ENCODE data around the gene MIDN.
"Not testable (repeated sequence)": the region's sequence is repeated elsewhere in the genome, so short reads cannot be mapped to it uniquely, and the experiment has no call there.

The MIDN gene

DNA sequence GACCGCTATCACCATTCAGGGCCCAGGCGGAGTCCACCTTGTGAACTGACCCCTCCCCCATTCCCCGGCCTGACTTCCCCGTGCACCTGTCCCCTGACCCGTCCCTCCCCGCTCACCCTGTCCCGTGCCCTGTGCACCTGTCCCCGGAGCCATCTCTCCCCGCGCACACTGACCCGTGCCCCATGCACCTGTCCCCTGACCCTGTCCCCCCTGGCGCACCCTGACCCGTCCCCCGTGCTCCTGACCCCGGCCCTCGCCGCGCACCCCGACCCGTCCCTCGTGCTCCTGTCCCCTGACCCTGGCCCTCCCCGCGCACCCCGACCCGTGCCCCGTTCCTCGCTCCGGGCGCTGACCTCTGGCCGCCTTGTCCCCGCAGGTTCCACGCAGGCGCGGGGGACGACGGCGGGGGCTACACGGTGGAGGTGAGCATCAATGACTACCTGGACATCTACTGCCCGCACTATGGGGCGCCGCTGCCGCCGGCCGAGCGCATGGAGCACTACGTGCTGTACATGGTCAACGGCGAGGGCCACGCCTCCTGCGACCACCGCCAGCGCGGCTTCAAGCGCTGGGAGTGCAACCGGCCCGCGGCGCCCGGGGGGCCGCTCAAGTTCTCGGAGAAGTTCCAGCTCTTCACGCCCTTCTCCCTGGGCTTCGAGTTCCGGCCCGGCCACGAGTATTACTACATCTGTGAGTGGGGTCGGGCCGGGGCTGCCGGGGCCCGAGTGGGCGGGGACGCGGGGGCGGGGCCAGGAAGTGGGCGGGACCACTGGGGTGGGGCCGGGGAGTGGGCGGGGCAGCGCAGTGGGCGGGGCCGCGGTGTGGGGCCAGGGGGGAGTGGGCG is 47.0 kb downstream of the MIDN start:
- DNase-seq, result no peak

DNA sequence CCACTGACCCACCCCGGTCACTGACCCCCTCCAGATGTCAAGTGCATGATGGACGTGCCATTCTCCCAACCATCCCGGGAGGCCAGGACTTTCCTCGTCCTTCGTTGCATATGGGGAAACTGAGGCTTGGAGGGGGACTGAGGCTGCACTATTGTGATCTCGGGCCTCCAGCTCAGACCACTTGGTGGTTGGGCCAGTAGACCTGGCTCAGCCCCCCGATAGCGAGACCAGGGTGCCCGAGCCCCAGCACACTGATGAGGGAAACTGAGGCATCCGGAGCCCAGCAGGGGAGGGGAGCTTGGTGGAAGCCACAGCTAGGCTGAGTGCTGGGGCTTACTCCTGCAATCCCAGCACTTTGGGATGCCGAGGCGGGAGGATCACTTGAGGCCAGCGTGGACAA is 47.7 kb downstream of the MIDN start:
- DNase-seq, result no peak

DNA sequence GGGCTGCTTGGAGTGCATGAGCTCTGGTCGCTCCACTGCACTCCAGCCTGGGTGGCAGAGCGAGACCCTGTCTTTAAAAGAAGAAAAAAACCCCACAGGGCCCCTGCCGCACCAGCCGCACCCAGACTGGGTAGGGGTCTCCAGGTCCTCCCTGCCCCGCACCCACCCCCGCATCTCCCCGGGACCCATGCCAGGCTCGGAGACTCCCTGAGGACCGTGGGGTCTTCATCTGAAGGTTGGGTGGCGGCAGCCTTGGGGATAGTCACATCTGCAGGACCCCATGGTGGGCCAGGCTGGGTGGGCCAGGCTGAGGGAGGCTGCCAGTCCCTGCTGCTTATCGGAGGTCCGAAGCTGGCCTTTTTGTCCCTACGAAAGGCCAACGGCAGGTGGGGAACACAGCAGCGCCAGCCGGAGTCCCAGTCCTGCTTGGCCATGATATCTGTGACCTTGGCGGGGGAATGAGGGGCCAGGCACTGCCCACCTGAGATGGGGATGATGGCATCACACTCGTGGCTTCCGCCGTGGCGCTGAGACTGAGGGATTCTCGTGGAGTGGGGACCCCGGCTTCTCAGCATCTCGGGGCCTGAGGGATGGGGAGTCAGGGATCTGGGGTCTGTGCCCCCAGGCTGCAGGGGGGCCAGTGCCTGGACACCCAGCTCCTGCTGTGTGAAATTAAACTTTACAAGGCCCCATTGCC is 48.3 kb downstream of the MIDN start:
- DNase-seq, result no peak

DNA sequence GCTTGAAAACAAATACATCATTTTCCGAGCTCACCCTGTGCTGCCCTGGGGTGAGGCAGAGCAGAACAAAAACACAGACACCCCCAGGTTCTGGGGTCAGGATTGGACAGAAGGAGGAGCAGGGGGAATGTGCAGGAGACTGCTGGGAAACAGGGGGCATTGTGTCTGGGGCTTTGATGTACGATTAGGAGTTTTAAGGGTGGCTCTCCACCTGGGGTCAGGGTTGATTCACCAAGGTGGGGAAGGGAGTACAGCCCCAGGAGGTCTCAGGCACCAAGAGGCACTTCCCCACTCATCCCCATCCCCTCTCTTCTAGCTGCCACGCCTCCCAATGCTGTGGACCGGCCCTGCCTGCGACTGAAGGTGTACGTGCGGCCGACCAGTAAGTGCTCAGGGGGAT is 49.9 kb downstream of the MIDN start:
- DNase-seq, result no peak

DNA sequence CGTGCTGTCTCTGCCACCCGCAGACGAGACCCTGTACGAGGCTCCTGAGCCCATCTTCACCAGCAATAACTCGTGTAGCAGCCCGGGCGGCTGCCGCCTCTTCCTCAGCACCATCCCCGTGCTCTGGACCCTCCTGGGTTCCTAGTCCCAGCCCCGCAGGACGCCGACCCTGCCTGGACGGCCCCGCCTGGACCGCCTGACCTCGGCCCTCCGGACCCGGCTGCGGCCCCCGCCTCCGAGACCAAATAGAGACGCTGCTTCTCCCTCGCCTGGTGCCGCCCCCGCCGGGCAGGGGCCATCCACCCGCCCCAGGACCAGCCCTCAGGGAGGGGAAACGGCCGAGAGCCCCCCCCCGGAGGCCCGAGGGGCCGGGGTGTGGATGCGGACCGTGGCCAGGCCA is 51.4 kb downstream of the MIDN start:
- DNase-seq, result no peak

DNA sequence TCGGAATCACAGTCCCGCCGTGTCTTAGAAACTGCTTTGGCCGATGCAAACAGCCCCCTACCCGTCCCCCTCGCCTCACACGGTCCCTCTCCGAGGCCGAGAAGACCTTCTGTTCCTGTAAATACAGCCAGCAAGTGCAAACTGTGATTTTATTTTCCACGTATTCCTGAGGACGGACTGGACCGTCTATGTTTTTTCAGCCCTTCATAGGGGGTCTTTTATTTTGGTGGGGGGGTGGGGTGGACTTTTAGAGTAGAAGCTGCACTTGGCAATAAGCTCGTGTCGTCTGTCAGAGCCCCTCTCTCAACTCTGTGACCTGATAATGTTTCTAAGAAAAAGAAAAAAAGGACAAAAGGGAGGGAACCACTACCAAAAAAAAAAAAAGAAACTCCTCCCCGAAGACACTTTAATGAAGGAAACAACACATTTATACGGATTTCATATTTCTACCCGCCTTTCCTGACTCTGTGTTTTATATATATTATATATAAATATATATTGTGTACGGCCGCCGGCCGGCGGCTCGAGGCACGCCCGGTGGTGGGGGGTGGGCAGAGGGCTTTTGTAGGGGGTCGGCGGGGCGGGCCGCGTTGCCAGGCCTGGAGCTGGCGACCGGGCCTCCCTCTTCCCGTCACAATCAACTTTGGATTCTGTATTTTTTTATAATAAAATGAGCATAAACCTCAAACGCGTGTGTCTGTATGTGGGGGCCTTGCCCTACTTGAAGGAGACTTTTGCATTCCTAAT is 52.5 kb downstream of the MIDN start:
- DNase-seq, result no peak

DNA sequence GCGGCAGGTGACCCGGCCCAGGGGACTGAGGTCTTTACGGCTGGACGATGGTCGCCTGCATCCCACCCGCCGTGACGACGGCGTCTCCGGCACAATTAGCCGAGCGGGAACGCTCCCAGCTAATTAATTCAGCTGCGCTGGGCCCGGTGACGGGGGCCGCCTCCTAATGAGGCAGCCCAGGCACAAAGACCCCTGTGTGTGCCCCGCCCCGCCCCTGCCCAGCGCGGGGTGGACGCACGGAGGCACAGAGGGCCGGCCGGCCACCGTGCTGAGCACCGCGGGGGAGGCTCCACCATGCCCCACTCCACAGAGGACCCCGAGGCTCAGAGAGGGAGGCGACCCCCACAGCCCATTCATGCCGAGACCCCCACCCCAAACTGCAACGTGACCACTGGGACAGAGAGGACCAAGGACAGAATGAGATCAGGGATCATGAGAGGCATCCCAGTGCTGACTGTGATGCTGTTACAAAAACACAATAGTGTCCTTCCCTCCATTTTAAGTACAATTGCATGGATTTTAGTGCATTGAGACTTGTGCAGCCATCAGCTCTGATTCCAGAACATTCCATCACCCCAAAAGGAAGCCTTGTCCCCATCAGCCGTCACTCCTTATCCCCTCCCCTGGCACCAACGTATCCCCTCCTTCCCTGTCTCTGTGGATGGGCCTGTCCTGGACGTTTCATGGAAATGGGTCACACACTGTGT is 54.3 kb downstream of the MIDN start:
- no peak for DNase-seq

DNA sequence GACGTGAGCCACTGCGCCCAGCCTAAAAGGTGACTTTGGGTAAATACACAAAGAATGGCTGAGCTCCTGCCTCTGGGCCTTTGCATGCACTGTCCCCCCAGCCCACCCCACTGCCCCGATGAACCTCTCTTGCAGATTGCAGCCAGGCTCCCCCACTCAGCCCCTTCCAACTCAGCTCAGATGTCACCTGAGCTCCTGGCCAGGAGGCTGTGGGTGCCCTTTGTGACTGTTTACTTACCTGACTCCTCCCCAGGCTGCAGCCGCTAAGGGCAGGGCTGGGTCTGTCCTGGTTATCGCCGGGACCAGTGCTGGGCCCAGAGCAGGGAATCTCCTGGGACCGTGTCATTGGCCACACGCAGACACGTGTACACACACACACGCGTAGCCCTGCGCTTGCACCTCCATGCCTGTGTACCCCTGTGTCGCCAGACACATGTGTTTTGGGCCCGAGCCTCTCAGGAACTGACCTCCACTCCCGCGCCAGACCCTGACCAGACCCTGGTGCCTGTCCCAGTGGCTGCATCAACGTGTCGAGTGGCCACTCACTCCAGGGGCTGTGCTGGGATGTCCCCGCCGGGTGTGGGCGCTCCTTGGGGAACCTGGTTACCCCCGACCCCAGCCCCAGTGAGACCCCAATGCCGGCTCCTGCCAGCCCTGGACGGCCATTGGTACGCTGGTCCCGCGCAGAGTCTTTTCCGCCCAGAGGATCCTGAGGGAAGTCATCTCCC is 56.0 kb downstream of the MIDN start:
- DNase-seq, result no peak

DNA sequence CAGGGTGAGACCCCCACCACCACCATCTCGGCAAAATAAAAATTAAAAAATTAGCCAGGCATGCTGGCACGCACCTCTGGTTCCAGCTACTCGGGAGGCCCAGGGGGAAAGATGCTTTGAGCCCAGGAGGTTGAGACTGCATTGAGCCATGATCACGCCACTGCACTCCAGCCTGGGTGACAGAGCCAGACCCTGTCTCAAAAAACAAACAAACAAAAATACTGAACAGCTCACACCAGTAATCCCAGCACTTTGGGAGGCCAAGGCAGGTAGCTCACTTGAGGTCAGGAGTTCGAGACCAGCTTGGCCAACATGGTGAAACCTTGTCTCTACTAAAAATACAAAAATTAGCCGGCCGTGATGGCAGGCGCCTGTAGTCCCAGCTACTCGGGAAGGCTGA is 57.0 kb downstream of the MIDN start:
- DNase-seq, result not testable (repeated sequence)

DNA sequence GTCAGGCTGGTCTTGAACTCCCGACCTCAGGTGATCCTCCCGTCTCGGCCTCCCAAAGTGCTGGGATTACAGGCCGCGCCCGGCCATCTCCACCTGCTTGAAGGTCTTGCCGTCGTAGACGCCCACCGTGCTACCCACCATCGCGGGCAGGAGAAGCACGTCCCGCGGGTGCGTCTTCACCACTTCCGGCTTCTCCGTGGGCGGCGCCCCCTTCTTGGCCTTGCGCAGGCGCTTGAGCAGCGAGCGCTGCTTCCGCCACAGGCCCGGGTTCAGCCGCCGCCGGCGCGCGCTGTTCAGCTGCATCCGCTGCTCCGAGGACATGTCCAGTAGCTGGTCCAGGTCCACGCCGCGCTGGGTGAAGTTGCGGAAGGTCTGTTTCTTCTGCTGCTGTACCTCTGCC is 58.9 kb downstream of the MIDN start:
- DNase-seq, result no peak

DNA sequence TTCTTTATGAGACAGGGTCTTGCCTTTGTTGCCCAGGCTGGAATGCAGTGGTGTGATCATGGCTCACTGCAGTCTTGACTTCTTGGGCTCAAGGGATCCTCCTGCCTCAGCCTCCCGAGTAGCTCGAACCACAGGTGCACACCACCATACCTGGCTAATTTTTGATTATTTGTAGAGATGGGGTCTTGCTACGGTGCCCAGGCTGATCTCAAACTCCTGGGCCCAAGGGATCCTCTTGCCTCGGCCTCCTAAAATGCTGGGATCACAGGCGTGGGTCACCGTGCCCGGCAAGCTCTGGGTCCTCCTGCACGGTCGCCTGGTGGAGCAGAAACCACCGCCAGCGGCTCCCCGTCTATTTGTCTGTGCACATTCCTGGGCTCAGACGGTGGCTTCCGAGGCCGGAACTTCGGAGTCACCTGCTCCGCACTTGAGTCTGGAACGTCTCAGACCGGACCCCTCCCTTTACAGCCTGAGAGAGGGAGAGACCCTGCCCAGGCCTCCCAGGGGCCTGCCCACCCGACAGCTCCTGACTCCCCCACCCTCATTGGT is 59.4 kb downstream of the MIDN start:
- DNase-seq, result no peak

DNA sequence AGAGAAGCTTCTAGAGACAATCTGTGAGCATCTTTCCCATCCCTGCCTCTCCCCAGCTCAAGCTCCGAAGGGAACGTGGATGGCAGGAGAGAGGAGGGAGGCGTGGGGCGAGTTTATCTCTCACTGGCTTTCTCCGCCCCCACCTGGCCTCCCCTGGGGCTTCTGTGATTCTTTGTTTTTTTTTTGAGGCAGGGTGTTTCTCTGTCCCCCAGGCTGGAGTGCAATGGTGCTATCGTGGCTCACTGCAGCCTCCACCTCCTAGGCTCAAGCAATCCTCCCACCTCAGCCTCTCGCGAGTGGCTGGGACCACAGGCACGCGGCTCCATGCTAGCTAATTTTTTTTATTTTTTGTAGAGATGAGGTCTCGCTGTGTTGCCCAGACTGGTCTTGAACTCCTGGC is 60.3 kb downstream of the MIDN start:
- no peak for DNase-seq
